ENCODE data around the gene EEF1A2. TPM values are rescaled to one million over a fixed set of nuclear protein-coding genes. Genes with fewer than 3 reads are reported as not detected.

EEF1A2 gene
- total and polyA plus RNA-seq, 4 donors: 0.05 to 0.12 TPM; not detected in 2

- Histone ChIP-seq H3K9me3 (ENCODE audit: control insufficient read depth in 4 of 4, low read length in 3 of 4) (no peaks in the 10 kb centered on the region), H3K27me3 (ENCODE audit: control insufficient read depth in 4 of 4, insufficient read depth in 4 of 4, low read length in 3 of 4) (no peaks in the 10 kb centered on the region), H3K4me3 (ENCODE audit: low read depth in 1 of 3, low read length in 3 of 3) (no peak overlapping the region), H3K4me1 (ENCODE audit: control insufficient read depth in 4 of 4, insufficient read depth in 4 of 4, low read length in 3 of 4) (peaks cover 2 to 19% (median 6%) of the 10 kb centered on the region in 4 donors), H3K36me3 (ENCODE audit: control insufficient read depth in 4 of 4, insufficient read depth in 3 of 4, low read depth in 1 of 4, low read length in 3 of 4) (no peaks in the 10 kb centered on the region), H3K9ac (ENCODE audit: low read depth in 1 of 2, low read length in 2 of 2) (no peak overlapping the region), H3K27ac (ENCODE audit: low read depth in 1 of 2, low read length in 2 of 2) (no peak overlapping the region)
- no peak for DNase-seq (ENCODE audit: low spot score)
- WGBS: 98% methylated on average over 11 of the region's 11 CpGs
- TF ChIP-seq SP1 (IDR thresholded peaks at IDR 0.05) (no peak), TAF1 (conservative IDR thresholded peaks at IDR 0.05) (no peak), HNF4A (conservative IDR thresholded peaks at IDR 0.05) (no peak), FOXA1 (IDR thresholded peaks at IDR 0.05) (no peak), GABPA (IDR thresholded peaks at IDR 0.05 in 1 of 2, conservative IDR thresholded peaks at IDR 0.05 in 1 of 2) (no peak), NR2F2 (IDR thresholded peaks at IDR 0.05) (no peak), RAD21 (IDR thresholded peaks at IDR 0.05) (no peak), HNF4G (IDR thresholded peaks at IDR 0.05) (no peak), FOXA2 (IDR thresholded peaks at IDR 0.05) (no peak)
Observed at GRCh38 chr20:63522981-63523611, 24.2 kb upstream of the EEF1A2 start.

GRCh38 chr20:63522091-63522868, 23.4 kb upstream of the EEF1A2 start:
- no peak for DNase-seq (ENCODE audit: low spot score)
- Histone ChIP-seq H3K27me3 (ENCODE audit: control insufficient read depth in 4 of 4, insufficient read depth in 4 of 4, low read length in 3 of 4) (no peaks in the 10 kb centered on the region), H3K27ac (ENCODE audit: low read depth in 1 of 2, low read length in 2 of 2) (no peak overlapping the region), H3K4me1 (ENCODE audit: control insufficient read depth in 4 of 4, insufficient read depth in 4 of 4, low read length in 3 of 4) (peaks cover 2 to 19% (median 6%) of the 10 kb centered on the region in 4 donors), H3K36me3 (ENCODE audit: control insufficient read depth in 4 of 4, insufficient read depth in 3 of 4, low read depth in 1 of 4, low read length in 3 of 4) (no peaks in the 10 kb centered on the region), H3K4me3 (ENCODE audit: low read depth in 1 of 3, low read length in 3 of 3) (no peak overlapping the region), H3K9ac (ENCODE audit: low read depth in 1 of 2, low read length in 2 of 2) (no peak overlapping the region), H3K9me3 (ENCODE audit: control insufficient read depth in 4 of 4, low read length in 3 of 4) (no peaks in the 10 kb centered on the region)
- 79% methylated on average over 13 of the region's 13 CpGs for WGBS
- TF ChIP-seq GABPA (IDR thresholded peaks at IDR 0.05 in 1 of 2, conservative IDR thresholded peaks at IDR 0.05 in 1 of 2) (no peak), EGR1 (IDR thresholded peaks at IDR 0.05; ENCODE audit: low read depth in 2 of 2) (no peak), HNF4A (conservative IDR thresholded peaks at IDR 0.05) (no peak), JUND (IDR thresholded peaks at IDR 0.05) (no peak), NR2F2 (IDR thresholded peaks at IDR 0.05) (no peak), HNF4G (IDR thresholded peaks at IDR 0.05) (no peak)

GRCh38 chr20:63521602-63522001, 22.7 kb upstream of the EEF1A2 start:
- no peak for DNase-seq (ENCODE audit: low spot score)
- peak overlapping the region in 2 of 3 donors; percentile 48 to 92 for H3K4me3 ChIP-seq (ENCODE audit: low read depth in 1 of 3, low read length in 3 of 3)
- H3K9me3 ChIP-seq (ENCODE audit: control insufficient read depth in 4 of 4, low read length in 3 of 4): no peaks in the 10 kb centered on the region
- 78% methylated on average over 23 of the region's 23 CpGs for WGBS
- no peaks in the 10 kb centered on the region for H3K27me3 ChIP-seq (ENCODE audit: control insufficient read depth in 4 of 4, insufficient read depth in 4 of 4, low read length in 3 of 4)
- H3K36me3 ChIP-seq (ENCODE audit: control insufficient read depth in 4 of 4, insufficient read depth in 3 of 4, low read depth in 1 of 4, low read length in 3 of 4): no peaks in the 10 kb centered on the region
- H3K4me1 ChIP-seq (ENCODE audit: control insufficient read depth in 4 of 4, insufficient read depth in 4 of 4, low read length in 3 of 4): peaks cover 2 to 19% (median 6%) of the 10 kb centered on the region in 4 donors
- no peak overlapping the region for H3K27ac ChIP-seq (ENCODE audit: low read depth in 1 of 2, low read length in 2 of 2)
- TF ChIP-seq FOXA1 (IDR thresholded peaks at IDR 0.05) (no peak), GABPA (IDR thresholded peaks at IDR 0.05 in 1 of 2, conservative IDR thresholded peaks at IDR 0.05 in 1 of 2) (no peak), MAX (IDR thresholded peaks at IDR 0.05) (no peak), RAD21 (IDR thresholded peaks at IDR 0.05) (no peak), RXRA (IDR thresholded peaks at IDR 0.05) (no peak), EGR1 (IDR thresholded peaks at IDR 0.05; ENCODE audit: low read depth in 2 of 2) (no peak), CTCF (IDR thresholded peaks at IDR 0.05; ENCODE audit: low read depth, low read length, missing input control) (no peak), SP1 (IDR thresholded peaks at IDR 0.05) (no peak)
- H3K9ac ChIP-seq (ENCODE audit: low read depth in 1 of 2, low read length in 2 of 2): no peak overlapping the region
